ENCODE measurements around the gene KIF6. TPM values are rescaled to one million over a fixed set of nuclear protein-coding genes. Genes with fewer than 3 reads are reported as not detected.
"Not testable (repeated sequence)": the region's sequence is repeated elsewhere in the genome, so short reads cannot be mapped to it uniquely, and the experiment has no call there.

The KIF6 gene
- total RNA-seq, 2 experiments from 2014 or later: 0.62 to 0.96 TPM

DNA sequence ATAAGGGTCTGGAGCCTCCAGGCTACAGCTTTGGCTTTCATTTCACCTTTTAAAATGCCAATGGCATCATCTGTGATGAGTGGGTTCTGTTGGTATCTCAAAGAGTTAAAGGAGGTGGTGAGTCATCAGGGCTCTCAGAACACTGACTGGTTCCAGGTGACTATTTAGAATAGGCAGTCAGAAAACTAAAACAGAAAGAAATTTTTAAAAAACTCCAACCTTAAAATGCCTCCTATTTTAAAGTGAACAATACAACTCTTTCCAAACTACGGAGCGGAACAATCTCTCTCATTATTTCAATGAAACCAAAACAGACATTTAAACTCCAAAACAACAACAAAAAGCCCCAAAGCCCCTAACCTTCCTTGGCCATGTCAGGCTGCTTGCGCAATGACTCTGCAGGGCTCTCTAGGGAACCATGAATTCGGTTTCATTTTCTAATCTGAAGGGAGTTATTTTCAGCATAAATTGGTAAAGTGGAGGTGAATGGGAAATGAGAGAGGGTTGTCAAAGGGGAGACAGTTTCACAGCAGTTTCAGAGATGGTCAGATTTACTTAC is 194.9 kb downstream of the KIF6 start:
- no peak for DNase-seq
- H3K9me3 Mint-ChIP-seq: no peaks in the 10 kb centered on the region
- H3K4me1 Mint-ChIP-seq: peaks cover 6% of the 10 kb centered on the region
- no peaks in the 10 kb centered on the region for H3K36me3 Mint-ChIP-seq
- peaks cover 43% of the 10 kb centered on the region for H3K27me3 Mint-ChIP-seq
- H3K4me3 Mint-ChIP-seq: no peak overlapping the region
- peak overlapping the region; percentile 81 for H3K27ac Mint-ChIP-seq

DNA sequence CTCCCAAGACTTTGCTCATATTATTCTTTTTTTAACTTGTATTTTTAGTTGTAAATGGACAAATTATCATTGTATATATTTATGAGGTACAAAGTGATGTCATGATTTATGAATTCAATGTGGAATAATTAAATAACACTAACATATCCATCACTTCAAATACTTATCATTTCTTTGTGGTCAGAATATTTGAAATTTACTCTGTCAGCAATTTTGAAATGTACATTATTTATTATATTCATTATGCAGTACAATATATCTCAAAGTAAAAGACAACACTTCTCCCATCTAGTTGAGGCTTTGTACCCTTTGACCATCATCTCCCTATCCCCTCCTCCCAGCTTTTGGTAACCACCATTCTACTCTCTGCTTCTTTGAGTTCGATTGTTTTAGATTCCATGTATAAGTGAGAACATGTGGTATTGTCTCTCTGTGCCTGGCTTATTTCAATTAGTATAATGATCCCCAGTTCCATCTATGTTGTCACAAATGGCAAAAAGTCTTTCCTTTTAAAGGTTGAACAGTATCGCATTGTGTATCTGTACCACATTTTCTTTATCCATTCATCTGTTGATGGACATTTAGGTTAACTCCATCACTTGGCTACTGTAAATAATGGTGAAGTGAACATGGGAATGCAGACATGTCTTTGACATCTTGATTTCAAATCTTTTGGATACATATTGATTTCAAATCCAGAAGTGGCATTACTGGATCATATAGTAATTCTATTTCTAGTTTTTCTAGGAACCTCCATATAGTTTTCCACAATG is 197.2 kb downstream of the KIF6 start:
- Mint-ChIP-seq H3K4me3 (no peak overlapping the region), H3K9me3 (no peaks in the 10 kb centered on the region), H3K27me3 (peaks cover 43% of the 10 kb centered on the region), H3K27ac (no peak overlapping the region), H3K36me3 (no peaks in the 10 kb centered on the region), H3K4me1 (peaks cover 6% of the 10 kb centered on the region)
- no peak for DNase-seq

DNA sequence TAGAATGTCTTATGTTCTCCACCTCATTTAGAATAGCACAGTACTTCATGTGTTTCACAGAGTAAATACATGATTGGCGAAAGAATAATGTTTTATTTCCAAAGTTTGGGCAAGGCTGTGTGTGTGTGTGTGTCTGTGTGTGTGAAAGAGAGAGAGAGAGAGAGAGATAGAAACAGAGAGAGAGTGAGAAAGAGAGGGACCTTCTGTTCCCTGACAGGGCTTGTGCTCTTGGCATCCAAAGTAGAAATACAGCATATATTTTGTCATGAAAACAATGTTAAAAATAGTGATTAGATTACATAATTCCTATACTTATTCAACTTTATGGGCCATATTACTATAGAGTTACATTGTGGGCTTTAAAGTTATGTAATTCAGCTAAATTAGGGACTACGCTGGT is 201.2 kb downstream of the KIF6 start:
- Mint-ChIP-seq H3K27me3 (peaks cover 23% of the 10 kb centered on the region), H3K4me3 (no peak overlapping the region), H3K36me3 (no peaks in the 10 kb centered on the region), H3K27ac (no peak overlapping the region), H3K4me1 (no peaks in the 10 kb centered on the region), H3K9me3 (no peaks in the 10 kb centered on the region)
- no peak for DNase-seq

DNA sequence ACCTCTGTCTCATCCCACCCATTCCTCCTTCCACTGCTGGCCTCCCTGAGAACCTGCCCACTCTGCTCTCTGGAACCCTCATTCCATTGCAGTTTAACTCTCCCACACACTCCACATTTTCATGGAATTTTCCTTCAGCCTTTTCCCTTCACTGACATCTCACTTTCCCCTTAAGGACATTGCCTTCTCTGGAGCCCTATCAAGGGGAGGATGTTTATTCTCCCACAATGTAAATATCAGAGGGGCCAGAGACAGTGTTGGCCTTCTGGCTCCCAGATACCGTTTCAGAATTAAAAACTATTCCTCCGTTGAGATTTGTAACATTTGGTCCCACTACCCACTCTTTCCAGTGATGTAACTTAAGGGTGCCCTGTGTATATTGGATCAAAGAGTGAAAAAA is 203.2 kb downstream of the KIF6 start:
- Mint-ChIP-seq H3K4me3 (no peak overlapping the region), H3K4me1 (no peaks in the 10 kb centered on the region), H3K27me3 (peaks cover 7% of the 10 kb centered on the region), H3K27ac (no peak overlapping the region), H3K36me3 (no peaks in the 10 kb centered on the region), H3K9me3 (no peaks in the 10 kb centered on the region)
- DNase-seq: no peak

DNA sequence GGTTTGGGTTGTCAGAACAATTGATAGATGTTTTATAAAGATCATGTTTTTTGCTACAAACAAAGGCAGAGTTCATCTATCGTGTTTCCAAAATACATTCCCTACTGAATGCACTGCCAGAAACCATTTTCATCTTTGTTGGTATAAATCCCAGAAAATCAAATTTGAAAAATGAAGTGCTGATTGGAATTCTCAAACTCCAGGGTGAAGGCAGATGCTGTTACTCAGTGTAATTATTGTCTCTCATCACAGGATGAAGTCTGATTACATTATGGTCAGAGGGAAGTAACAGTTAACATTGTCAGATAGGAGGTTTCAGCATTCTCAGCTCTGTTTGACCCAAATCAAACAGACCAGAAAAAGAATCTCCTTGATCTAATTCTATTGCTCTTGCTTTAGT is 204.3 kb downstream of the KIF6 start:
- Mint-ChIP-seq H3K4me3 (no peak overlapping the region), H3K9me3 (no peaks in the 10 kb centered on the region), H3K27ac (no peak overlapping the region), H3K4me1 (no peaks in the 10 kb centered on the region), H3K27me3 (peaks cover 5% of the 10 kb centered on the region), H3K36me3 (no peaks in the 10 kb centered on the region)
- no peak for DNase-seq

DNA sequence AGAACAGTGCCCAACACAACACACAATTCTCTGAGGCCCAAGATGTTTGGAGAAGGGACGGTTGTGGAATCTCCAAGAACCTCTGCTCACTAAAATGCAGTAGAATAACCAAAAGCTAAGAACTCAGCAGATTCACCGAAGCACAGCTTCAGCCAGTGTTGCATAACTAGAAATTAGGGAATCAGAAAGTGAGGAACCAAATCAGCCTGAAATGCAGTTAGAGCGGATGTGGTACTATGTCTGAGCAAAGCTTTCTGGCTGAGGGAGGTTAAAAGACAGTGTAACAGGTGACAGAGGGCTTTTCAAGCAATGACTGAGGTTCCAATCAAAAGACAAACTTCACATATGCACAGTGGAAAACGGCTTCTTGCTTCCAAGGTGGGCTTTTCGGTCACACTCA is 204.8 kb downstream of the KIF6 start:
- no peak overlapping the region for H3K27ac Mint-ChIP-seq
- peaks cover 6% of the 10 kb centered on the region for H3K27me3 Mint-ChIP-seq
- no peaks in the 10 kb centered on the region for H3K4me1 Mint-ChIP-seq
- no peaks in the 10 kb centered on the region for H3K36me3 Mint-ChIP-seq
- no peak overlapping the region for H3K4me3 Mint-ChIP-seq
- no peaks in the 10 kb centered on the region for H3K9me3 Mint-ChIP-seq
- DNase-seq: no peak

DNA sequence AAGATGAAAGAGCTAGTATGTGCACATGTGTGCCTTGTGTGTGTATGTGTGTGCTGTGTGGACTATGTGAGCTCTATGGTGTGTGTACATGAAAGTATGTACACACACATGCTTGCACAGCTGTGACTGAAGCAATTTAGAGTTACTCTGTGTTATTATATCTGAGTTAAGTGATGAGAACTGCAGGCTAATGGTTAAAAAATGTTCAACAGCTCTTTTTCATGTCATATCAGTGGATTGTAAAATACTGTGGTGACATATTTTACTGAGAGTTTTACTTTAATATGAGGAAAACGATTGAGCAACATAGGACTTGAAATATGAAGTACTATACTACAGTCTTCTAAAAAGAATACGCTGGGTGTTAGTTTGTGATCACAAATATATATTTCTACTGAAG is 207.0 kb downstream of the KIF6 start:
- H3K4me1 Mint-ChIP-seq: no peaks in the 10 kb centered on the region
- H3K4me3 Mint-ChIP-seq: no peak overlapping the region
- peaks cover 9% of the 10 kb centered on the region for H3K27me3 Mint-ChIP-seq
- H3K36me3 Mint-ChIP-seq: no peaks in the 10 kb centered on the region
- no peak overlapping the region for H3K27ac Mint-ChIP-seq
- DNase-seq: no peak
- H3K9me3 Mint-ChIP-seq: no peaks in the 10 kb centered on the region

DNA sequence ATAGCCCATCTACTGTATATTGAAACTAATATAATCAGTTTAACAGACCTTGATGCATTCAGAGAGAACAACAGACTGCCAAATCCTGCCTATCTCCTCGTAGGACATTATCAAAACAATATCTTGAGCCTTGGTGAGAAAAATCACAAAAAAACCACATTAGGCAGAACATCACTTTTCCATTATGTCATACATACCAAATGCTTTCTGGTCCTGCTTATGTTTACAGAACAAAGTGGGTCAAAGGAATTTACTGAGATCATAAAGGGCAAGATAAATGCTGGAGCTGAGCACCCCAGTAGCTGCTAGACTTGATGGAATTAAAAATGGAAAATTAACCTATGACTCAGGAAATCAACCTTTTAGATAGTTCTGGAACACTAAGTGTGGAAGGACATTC is 207.5 kb downstream of the KIF6 start:
- Mint-ChIP-seq H3K27ac (no peak overlapping the region), H3K27me3 (peaks cover 9% of the 10 kb centered on the region), H3K4me3 (no peak overlapping the region), H3K9me3 (no peaks in the 10 kb centered on the region), H3K4me1 (no peaks in the 10 kb centered on the region), H3K36me3 (no peaks in the 10 kb centered on the region)
- no peak for DNase-seq

DNA sequence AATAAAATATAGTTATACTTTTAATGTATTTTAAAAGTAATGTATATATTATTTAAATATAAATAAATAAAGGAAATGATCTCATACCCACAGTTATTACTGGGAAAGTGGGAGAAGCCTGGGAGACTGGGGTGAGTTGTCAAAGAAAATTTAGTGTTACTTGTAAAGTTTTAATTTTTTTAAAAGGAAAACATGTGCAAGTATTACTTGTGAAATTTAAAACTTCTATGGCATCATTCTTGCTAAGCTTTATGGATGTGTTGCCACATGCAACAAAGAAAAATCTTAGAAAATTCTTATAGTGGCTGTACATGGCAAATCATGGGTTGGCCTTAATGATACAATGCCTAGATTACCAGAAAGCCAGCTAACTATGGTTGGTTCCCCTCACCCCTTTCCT is 208.7 kb downstream of the KIF6 start:
- H3K4me1 Mint-ChIP-seq: no peaks in the 10 kb centered on the region
- H3K36me3 Mint-ChIP-seq: no peaks in the 10 kb centered on the region
- no peak overlapping the region for H3K27ac Mint-ChIP-seq
- H3K4me3 Mint-ChIP-seq: no peak overlapping the region
- no peaks in the 10 kb centered on the region for H3K9me3 Mint-ChIP-seq
- peaks cover 9% of the 10 kb centered on the region for H3K27me3 Mint-ChIP-seq
- DNase-seq: no peak

DNA sequence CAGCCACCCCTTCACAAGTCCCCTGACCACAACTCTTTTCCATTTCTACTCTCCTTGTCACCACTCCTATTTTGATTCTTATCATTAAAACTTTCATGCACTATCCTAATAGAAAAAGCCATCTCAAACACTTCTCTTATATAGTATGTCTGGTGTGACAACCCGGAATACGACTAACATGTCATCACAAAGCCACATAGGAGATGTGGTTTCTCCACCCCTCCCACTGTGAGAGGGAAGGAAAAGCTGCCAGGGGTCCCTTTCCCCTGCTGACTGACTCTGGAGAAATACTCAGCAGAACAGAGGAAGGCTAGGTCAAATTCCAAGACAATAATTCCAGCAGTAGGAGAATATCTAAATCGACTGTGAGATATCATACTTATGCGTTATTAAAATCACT is 209.7 kb downstream of the KIF6 start:
- Mint-ChIP-seq H3K9me3 (no peaks in the 10 kb centered on the region), H3K27me3 (peaks cover 11% of the 10 kb centered on the region), H3K4me1 (no peaks in the 10 kb centered on the region), H3K4me3 (no peak overlapping the region), H3K36me3 (no peaks in the 10 kb centered on the region), H3K27ac (no peak overlapping the region)
- DNase-seq: no peak

DNA sequence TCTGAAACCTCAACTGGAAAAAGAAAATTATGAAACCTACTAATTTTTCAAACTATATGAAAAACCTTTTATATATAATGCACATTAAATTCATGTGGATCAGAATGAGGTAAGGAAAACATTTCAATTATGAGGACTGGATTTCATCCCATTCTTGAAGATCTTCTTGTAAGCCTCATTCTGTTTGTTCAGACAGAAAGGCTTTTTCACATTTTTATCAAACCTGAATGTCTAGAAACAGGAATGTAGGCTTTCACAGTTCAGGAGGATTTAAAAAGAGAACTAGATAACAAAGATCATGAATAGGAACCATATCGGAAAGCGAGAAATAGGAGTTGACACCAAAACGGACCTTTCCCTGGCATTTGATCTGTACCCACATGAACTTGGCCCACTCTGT is 210.2 kb downstream of the KIF6 start:
- no peak overlapping the region for H3K27ac Mint-ChIP-seq
- H3K27me3 Mint-ChIP-seq: peaks cover 15% of the 10 kb centered on the region
- H3K36me3 Mint-ChIP-seq: no peaks in the 10 kb centered on the region
- no peak overlapping the region for H3K4me3 Mint-ChIP-seq
- no peaks in the 10 kb centered on the region for H3K4me1 Mint-ChIP-seq
- DNase-seq: no peak
- H3K9me3 Mint-ChIP-seq: no peaks in the 10 kb centered on the region

DNA sequence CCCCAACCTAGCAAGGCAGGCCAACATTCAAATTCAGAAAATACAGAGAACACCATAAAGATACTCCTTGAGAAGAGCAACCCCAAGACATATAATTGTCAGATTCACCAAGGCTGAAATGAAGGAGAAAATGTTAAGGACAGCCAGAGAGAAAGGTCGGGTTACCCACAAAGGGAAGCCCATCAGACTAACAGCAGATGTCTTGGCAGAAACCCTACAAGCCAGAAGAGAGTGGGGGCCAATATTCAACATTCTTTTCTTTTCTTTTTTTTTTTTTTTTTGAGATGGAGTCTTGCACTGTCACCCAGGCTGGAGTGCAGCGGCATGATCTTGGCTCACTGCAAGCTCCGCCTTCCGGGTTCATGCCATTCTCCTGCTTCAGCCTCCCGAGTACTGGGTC is 215.4 kb downstream of the KIF6 start:
- not testable (repeated sequence) for H3K9me3 Mint-ChIP-seq, H3K27ac Mint-ChIP-seq, H3K36me3 Mint-ChIP-seq, DNase-seq, H3K4me3 Mint-ChIP-seq, H3K4me1 Mint-ChIP-seq
- peaks cover 22% of the 10 kb centered on the region for H3K27me3 Mint-ChIP-seq

DNA sequence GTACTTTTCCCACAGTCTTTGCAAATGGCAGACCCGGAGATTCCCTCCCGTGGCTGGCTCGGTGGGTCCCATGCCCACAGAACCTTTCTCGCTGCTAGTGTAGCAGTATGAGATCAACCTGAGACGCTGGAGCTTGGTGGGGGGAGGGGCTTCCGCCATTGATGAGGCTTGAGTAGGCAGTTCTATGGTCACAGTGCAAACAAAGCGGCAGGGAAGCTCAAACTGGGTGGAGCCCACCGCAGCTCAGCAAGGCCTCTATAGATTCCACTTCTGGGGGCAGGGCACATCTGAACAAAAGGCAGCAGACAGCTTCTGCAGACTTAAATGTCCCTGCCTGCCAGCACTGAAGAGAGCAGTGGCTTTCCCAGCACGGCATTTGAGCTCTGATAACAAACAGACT is 216.7 kb downstream of the KIF6 start:
- Mint-ChIP-seq H3K27ac (no peak overlapping the region), H3K4me1 (no peaks in the 10 kb centered on the region), H3K27me3 (peaks cover 27% of the 10 kb centered on the region), H3K4me3 (no peak overlapping the region), H3K9me3 (peaks cover 5% of the 10 kb centered on the region), H3K36me3 (no peaks in the 10 kb centered on the region)
- DNase-seq: no peak

DNA sequence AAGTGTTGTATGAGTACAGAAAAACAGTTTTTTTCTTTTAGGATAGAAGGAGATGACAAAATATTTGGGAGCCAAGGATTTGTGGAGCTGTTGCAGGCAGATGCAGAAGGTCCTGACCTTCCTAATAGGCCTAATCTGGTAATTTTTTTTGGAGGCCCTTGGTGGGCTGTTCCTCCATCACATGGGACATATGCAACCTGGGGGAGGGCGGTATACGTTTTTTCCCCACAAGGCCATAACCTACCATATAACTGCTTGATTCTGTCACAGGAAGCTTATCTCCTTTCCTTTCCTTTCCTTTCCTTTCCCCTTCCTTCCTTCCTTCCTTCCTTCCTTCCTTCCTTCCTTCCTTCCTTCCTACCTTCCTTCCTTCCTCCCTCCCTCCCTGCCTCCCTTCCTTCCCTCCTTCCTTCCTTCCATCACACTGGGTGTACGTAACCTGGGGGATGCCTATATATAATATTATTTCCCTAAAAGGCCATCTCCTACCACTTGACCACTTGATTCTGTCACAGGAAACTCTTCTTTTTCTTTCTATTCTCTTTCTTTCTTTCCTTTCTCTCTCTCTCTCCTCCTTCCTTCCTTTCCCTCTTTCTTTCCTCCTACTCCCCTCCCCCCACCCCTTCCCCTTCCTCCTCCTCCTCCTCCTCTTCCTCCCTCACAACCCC is 217.7 kb downstream of the KIF6 start:
- no peak for DNase-seq
- H3K9me3 Mint-ChIP-seq: peaks cover 14% of the 10 kb centered on the region
- H3K27me3 Mint-ChIP-seq: peaks cover 33% of the 10 kb centered on the region
- H3K4me1 Mint-ChIP-seq: no peaks in the 10 kb centered on the region
- no peak overlapping the region for H3K4me3 Mint-ChIP-seq
- no peaks in the 10 kb centered on the region for H3K36me3 Mint-ChIP-seq
- no peak overlapping the region for H3K27ac Mint-ChIP-seq

DNA sequence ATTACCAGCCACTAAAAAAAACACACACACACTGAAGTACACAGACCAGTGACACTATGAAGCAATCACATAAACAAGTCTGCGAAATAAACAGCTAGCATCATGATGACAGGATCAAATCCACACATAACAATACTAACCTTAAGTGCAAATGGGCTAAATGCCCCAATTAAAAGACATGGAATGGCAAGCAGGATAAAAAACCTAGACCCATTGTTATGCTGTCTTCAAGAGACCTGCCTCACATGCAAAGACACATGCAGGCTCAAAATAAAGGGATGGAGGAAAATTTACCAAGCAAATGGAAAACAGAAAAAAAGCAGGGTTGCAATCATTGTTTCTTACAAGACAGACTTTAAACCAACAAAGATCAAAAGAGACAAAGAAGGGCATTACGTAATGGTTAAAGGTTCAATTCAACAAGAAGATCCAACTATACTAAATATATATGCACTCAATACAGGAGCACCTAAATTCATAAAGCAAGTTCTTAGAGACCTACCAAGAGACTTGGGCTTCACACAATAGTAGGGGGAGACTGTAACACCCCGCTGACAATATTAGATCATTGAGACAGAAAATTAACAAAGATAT is 222.7 kb downstream of the KIF6 start:
- Mint-ChIP-seq H3K9me3 (peaks cover 34% of the 10 kb centered on the region), H3K27me3 (peaks cover 30% of the 10 kb centered on the region)
- not testable (repeated sequence) for H3K27ac Mint-ChIP-seq, DNase-seq, H3K4me3 Mint-ChIP-seq, H3K36me3 Mint-ChIP-seq, H3K4me1 Mint-ChIP-seq

Measured in activated naive CD8-positive, alpha-beta T cell treated with anti-CD3 and anti-CD28 coated beads for 36 hours (primary cell).